AG09319 (cell line): Measurements from ENCODE around the gene ITK.

Source experiments
- DNase-seq: peaks from one replicate; pipeline ENCODE4 v3.0.0-alpha.2; 2010; ENCODE audit warnings: low read depth; ENCODE audit errors: extremely low read depth
- TF ChIP-seq, protein P1 (sequence below): IDR thresholded peaks from 2 replicates; pipeline ENCODE4 v1.5.1; 2011; ENCODE audit warnings: low read depth, mild to moderate bottlenecking, inconsistent platforms, low read length, moderate library complexity

ITK gene

GRCh38 chr5:157148734-157149615, 31.7 kb upstream of the ITK start:
- TF ChIP-seq, protein P1, sequence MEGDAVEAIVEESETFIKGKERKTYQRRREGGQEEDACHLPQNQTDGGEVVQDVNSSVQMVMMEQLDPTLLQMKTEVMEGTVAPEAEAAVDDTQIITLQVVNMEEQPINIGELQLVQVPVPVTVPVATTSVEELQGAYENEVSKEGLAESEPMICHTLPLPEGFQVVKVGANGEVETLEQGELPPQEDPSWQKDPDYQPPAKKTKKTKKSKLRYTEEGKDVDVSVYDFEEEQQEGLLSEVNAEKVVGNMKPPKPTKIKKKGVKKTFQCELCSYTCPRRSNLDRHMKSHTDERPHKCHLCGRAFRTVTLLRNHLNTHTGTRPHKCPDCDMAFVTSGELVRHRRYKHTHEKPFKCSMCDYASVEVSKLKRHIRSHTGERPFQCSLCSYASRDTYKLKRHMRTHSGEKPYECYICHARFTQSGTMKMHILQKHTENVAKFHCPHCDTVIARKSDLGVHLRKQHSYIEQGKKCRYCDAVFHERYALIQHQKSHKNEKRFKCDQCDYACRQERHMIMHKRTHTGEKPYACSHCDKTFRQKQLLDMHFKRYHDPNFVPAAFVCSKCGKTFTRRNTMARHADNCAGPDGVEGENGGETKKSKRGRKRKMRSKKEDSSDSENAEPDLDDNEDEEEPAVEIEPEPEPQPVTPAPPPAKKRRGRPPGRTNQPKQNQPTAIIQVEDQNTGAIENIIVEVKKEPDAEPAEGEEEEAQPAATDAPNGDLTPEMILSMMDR = peak; percentile 94
- DNase-seq = peak; percentile 25

DNA sequence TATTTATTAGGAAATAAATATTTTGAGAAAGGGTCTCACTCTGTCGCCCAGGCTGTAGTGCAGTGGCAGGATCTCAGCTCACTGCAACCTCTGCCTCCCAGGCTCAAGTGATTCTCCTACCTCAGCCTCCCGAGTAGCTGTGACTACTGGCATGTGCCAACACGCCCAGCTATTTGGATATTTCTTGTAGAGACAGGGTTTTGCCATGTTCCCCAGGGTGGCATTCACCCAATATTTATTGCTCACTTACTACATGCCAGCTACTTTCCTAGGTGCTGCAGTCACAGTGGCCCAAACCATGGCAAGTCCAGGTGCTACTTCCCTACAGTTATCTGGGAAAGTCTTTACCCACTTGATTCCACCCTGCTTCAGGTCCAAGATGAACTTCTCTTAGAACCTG, 29.6 kb upstream of the ITK start:
- DNase-seq = no peak
- TF ChIP-seq, protein P1 = no peak

DNA sequence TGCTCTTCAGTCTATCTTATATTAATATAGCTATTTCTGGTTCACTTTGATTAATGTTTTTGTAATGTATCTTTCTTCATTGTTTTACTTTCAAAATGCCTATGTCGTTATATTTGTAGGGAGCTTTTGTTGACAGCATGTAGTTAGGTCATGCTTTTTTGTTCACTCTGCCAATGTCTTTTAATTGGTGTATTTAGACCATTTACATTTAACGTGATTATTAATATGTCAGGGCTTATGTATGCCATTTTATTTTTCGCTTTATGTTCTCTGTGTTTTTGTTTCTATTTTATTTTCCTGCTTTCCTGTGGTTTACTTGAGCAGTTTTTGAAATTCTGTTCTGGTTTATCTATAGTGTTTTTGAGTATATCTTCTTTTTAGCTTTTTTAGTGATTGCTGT, 25.3 kb upstream of the ITK start:
- TF ChIP-seq, protein P1 = no peak
- no peak for DNase-seq

- TF ChIP-seq, protein P1 = no peak
- DNase-seq = no peak
These were observed 23.2 kb upstream of the ITK start for GRCh38 chr5:157157293-157157891.

- no peak for DNase-seq
- TF ChIP-seq, protein P1 = no peak
These were observed 21.4 kb upstream of the ITK start for GRCh38 chr5:157159209-157159751.

- no peak for DNase-seq
- TF ChIP-seq, protein P1 = no peak
These were observed 20.6 kb upstream of the ITK start for GRCh38 chr5:157160001-157160400.

GRCh38 chr5:157161996-157162395, 18.6 kb upstream of the ITK start:
- DNase-seq = no peak

More at GRCh38 chr5:157161996-157162395, 18.6 kb upstream of the ITK start:
- TF ChIP-seq, protein P1 = no peak
